GM19467 (cell line): ENCODE measurements around the gene KCNJ9.
A peak's percentile ranks its signal among the peaks of the same experiment; 100 is the strongest.

Experiments
- ATAC-seq: cut with Tn5 transposase; IDR thresholded peaks from one replicate; pipeline ENCODE4 v1.9.1; 2021; ENCODE audit warnings: mild to moderate bottlenecking, moderate library complexity; ENCODE audit not compliant: unreplicated experiment

Gene KCNJ9

GRCh38 chr1:160066829-160067745, 14.3 kb upstream of the KCNJ9 start:
- ATAC-seq: no peak

GRCh38 chr1:160068225-160068624, 13.1 kb upstream of the KCNJ9 start:
- ATAC-seq: no peak

GRCh38 chr1:160069460-160070231, 11.7 kb upstream of the KCNJ9 start, which contains the start of gene KCNJ10:
TSS of gene KCNJ10 (minus strand) at chr1:160070160. CDS start at chr1:160042532, 27,628 bp downstream.
- ATAC-seq: peak; percentile 3

- peak; percentile 44 for ATAC-seq
Measured at GRCh38 chr1:160070243-160071163, 10.8 kb upstream of the KCNJ9 start.

- no peak for ATAC-seq
Measured at GRCh38 chr1:160071289-160071688, 10.0 kb upstream of the KCNJ9 start.

- ATAC-seq: no peak
Measured at GRCh38 chr1:160074865-160075264, 6.5 kb upstream of the KCNJ9 start.

GRCh38 chr1:160075836-160076235, 5.5 kb upstream of the KCNJ9 start:
- ATAC-seq: no peak

GRCh38 chr1:160076295-160076694, 5.0 kb upstream of the KCNJ9 start:
- ATAC-seq: no peak

- ATAC-seq: no peak
Measured at GRCh38 chr1:160077486-160077885, 3.9 kb upstream of the KCNJ9 start.

GRCh38 chr1:160078512-160079195, 2.7 kb upstream of the KCNJ9 start:
- ATAC-seq: no peak

GRCh38 chr1:160079448-160079847, 1.9 kb upstream of the KCNJ9 start:
- ATAC-seq: no peak

GRCh38 chr1:160080381-160081100, 797 bp upstream of the KCNJ9 start:
- ATAC-seq: no peak

- no peak for ATAC-seq
Measured at GRCh38 chr1:160082487-160082886, 1.1 kb downstream of the KCNJ9 start.

- no peak for ATAC-seq
Measured at GRCh38 chr1:160082926-160083325, 1.6 kb downstream of the KCNJ9 start.

- ATAC-seq: peak; percentile 88
Measured at GRCh38 chr1:160083968-160084770, 2.8 kb downstream of the KCNJ9 start.

- ATAC-seq: no peak
Measured at GRCh38 chr1:160084771-160085321, 3.5 kb downstream of the KCNJ9 start.

- no peak for ATAC-seq
Measured at GRCh38 chr1:160085686-160086455, 4.5 kb downstream of the KCNJ9 start.

- ATAC-seq: no peak
Measured at GRCh38 chr1:160086456-160086892, 5.1 kb downstream of the KCNJ9 start.
